K562 treated with DMSO at 1 percent for 4 hours (cell line): ENCODE data around the gene AIP. TPM values are rescaled to one million over a fixed set of nuclear protein-coding genes. Genes with fewer than 3 reads are reported as not detected.

ENCODE experiments used
- total RNA-seq: library from RNA; unstranded; fragments of 300-600 nt; gene quantifications from 2 replicates; pipeline ENCODE4 v1.2.3, GENCODE V29; 2022; ENCODE audit not compliant: insufficient read depth

Gene AIP
- 111 and 127 TPM in 2 replicates for total RNA-seq

GRCh38 chr11:67482827-67483798 is at the start of gene AIP:
TSS of gene AIP (plus strand) at chr11:67483026. CDS start at chr11:67483159, 133 bp downstream.

GRCh38 chr11:67437082-67437808 is 45.6 kb upstream of the AIP start, which contains the start of gene PTPRCAP:
TSS of gene PTPRCAP (minus strand) at chr11:67437682. CDS start at chr11:67437619, 63 bp downstream.

GRCh38 chr11:67452141-67452952 is 30.5 kb upstream of the AIP start, which contains the start of gene GPR152:
TSS of gene GPR152 (minus strand) at chr11:67452729. CDS start at chr11:67452724, 5 bp downstream.

GRCh38 chr11:67455054-67455453 is 27.8 kb upstream of the AIP start, which contains the start of gene CABP4:
TSS of gene CABP4 (plus strand) at chr11:67455354. CDS start at chr11:67455424, 70 bp downstream.

GRCh38 chr11:67468759-67469507 is 13.9 kb upstream of the AIP start, which contains the start of gene TMEM134:
TSS of gene TMEM134 (minus strand) at chr11:67469251. CDS start at chr11:67469192, 59 bp downstream.

GRCh38 chr11:67504950-67505581 is 22.2 kb downstream of the AIP start, which contains the start of gene PITPNM1:
TSS of gene PITPNM1 (minus strand) at chr11:67505363. CDS start at chr11:67504180, 1,183 bp downstream.

GRCh38 chr11:67507864-67508485 is 25.1 kb downstream of the AIP start, which contains the start of gene CDK2AP2:
TSS of gene CDK2AP2 (minus strand) at chr11:67508162. CDS start at chr11:67508082, 80 bp downstream.

GRCh38 chr11:67522844-67523555 is 40.2 kb downstream of the AIP start, which contains the start of gene CABP2:
TSS of gene CABP2 (minus strand) at chr11:67523446. CDS start at chr11:67523326, 120 bp downstream.

Other genes with a start within 250 kb of the AIP start
- 131 and 142 TPM in 2 replicates for gene GRK2, start 216.6 kb upstream of the AIP start, total RNA-seq
- 40.8 and 46.3 TPM in 2 replicates for gene ANKRD13D, start 193.7 kb upstream of the AIP start, total RNA-seq
- 3.9 and 8.5 TPM in 2 replicates for gene SSH3, start 179.5 kb upstream of the AIP start, total RNA-seq
- gene POLD4, start 129.5 kb upstream of the AIP start, total RNA-seq = 82.5 and 123 TPM in 2 replicates
- 1.0 and 1.2 TPM in 2 replicates for gene CLCF1, start 109.4 kb upstream of the AIP start, total RNA-seq
- gene RAD9A, start 91.0 kb upstream of the AIP start, total RNA-seq = 38.7 and 39.2 TPM in 2 replicates
- 321 and 325 TPM in 2 replicates for gene PPP1CA, start 81.2 kb upstream of the AIP start, total RNA-seq
- 1.4 and 1.7 TPM in 2 replicates for gene TBC1D10C, start 78.9 kb upstream of the AIP start, total RNA-seq
- not detected in 2 replicates for gene CARNS1, start 67.3 kb upstream of the AIP start, total RNA-seq
- gene RPS6KB2, start 54.5 kb upstream of the AIP start, total RNA-seq = 72.1 and 83.4 TPM in 2 replicates
- gene PTPRCAP, start 45.3 kb upstream of the AIP start, total RNA-seq = 2.1 and 2.5 TPM in 2 replicates
- 222 and 228 TPM in 2 replicates for gene CORO1B, start 39.5 kb upstream of the AIP start, total RNA-seq
- gene GPR152, start 30.3 kb upstream of the AIP start, total RNA-seq = not detected in 2 replicates
- gene CABP4, start 27.7 kb upstream of the AIP start, total RNA-seq = not detected in 2 replicates
- gene TMEM134, start 13.8 kb upstream of the AIP start, total RNA-seq = 44.8 and 54.3 TPM in 2 replicates
- 39.7 and 47.4 TPM in 2 replicates for gene PITPNM1, start 22.3 kb downstream of the AIP start, total RNA-seq
- gene CDK2AP2, start 25.1 kb downstream of the AIP start, total RNA-seq = 117 and 122 TPM in 2 replicates
- gene CABP2, start 40.4 kb downstream of the AIP start, total RNA-seq = not detected in 2 replicates
- gene GSTP1, start 100.8 kb downstream of the AIP start, total RNA-seq = 2,202 and 2,224 TPM in 2 replicates
- gene NDUFV1, start 123.9 kb downstream of the AIP start, total RNA-seq = 188 and 204 TPM in 2 replicates
- gene NUDT8, start 146.9 kb downstream of the AIP start, total RNA-seq = 12.3 and 16.7 TPM in 2 replicates
- gene TBX10, start 156.7 kb downstream of the AIP start, total RNA-seq = not detected in 2 replicates
- not detected in 2 replicates for gene ACY3, start 167.7 kb downstream of the AIP start, total RNA-seq
- not detected in 2 replicates for gene ALDH3B2, start 191.6 kb downstream of the AIP start, total RNA-seq